D341Med (cell line): ENCODE data around the gene INTS11.
"Not testable (repeated sequence)": the region's sequence is repeated elsewhere in the genome, so short reads cannot be mapped to it uniquely, and the experiment has no call there.

ENCODE experiments used
- DNase-seq: peaks from one replicate; pipeline ENCODE4 v3.0.0; 2012; ENCODE audit warnings: low spot score

The INTS11 gene

DNA sequence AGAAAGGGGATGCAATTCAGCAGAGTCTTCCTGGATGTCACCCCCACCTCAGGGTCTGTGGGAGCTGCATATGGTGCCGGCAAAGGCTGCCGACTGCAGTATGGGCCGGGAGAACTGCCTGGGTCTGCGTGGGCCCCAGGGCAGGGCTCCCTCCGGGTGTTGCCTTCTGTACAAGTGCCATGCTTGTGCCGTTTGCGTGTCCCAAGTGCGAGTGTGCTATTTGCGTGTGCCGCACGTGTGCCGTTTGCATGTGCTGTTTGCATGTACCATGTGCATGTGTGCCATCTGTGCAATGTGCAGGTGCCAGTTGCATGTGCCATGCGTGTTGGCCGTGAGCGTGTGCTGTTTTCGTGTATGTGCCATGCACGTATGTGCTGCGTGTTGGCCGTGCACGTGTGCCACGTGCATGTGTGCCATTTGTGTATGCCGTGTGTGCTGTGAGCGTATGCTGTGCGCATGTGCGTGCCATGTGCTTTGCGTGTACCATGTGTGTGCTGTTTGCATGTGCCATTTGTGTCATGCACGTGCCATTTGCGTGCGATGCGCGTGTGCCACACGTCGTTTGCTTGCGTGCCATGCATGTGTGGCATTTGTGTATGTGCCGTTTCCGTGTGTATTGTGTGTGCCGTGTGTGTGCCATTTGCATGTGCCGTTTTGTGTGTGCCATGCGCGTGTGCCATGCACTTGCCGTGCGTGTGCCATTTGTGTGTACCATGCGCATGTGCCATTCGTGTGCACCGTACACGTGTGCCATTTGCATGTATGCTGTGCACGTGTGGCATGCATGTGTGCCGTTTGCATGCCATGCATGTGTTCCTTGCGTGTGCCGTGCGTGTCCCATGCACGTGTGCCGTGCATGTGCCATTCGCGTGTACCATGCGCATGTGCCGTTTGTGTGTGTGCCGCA lies 5.1 kb upstream of the INTS11 start:
- no peak for DNase-seq

DNA sequence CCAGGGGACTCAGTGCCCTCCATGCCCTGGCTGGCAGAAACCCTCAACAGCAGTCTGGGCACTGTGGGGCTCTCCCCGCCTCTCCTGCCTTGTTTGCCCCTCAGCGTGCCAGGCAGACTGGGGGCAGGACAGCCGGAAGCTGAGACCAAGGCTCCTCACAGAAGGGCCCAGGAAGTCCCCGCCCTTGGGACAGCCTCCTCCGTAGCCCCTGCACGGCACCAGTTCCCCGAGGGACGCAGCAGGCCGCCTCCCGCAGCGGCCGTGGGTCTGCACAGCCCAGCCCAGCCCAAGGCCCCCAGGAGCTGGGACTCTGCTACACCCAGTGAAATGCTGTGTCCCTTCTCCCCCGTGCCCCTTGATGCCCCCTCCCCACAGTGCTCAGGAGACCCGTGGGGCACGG lies 3.8 kb upstream of the INTS11 start:
- DNase-seq = no peak

DNA sequence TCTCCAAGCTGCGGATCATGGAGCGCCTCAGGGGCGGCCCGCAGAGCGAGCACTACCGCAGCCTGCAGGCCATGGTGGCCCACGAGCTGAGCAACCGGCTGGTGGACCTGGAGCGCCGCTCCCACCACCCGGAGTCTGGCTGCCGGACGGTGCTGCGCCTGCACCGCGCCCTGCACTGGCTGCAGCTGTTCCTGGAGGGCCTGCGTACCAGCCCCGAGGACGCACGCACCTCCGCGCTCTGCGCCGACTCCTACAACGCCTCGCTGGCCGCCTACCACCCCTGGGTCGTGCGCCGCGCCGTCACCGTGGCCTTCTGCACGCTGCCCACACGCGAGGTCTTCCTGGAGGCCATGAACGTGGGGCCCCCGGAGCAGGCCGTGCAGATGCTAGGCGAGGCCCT lies 2.8 kb upstream of the INTS11 start:
- no peak for DNase-seq

DNA sequence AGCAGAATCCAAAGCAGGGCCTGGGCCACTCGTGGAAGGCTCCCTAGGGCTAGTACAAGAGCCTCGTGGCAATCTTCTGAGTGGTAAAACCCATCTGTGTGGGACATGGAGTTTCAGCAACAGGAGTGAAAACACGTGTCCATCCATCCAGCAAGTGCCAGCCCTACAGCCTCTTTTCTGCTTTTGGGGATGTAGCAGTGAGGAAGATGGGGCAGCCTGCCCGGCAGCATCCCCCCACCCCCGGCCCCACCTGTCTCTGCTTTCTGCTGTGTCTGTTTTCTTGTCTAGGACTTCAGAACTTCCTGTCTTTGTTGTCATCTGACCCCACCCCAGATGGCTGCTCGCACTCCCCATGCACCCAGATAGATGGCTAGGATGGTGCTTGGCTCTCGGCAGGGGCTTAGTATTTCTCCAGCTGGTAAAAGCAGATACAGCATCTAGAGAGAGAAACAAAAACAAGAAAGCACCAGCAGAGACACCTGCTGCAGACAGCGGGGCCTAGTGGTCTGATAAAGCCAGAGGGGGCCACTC lies 1.7 kb upstream of the INTS11 start:
- no peak for DNase-seq

DNA sequence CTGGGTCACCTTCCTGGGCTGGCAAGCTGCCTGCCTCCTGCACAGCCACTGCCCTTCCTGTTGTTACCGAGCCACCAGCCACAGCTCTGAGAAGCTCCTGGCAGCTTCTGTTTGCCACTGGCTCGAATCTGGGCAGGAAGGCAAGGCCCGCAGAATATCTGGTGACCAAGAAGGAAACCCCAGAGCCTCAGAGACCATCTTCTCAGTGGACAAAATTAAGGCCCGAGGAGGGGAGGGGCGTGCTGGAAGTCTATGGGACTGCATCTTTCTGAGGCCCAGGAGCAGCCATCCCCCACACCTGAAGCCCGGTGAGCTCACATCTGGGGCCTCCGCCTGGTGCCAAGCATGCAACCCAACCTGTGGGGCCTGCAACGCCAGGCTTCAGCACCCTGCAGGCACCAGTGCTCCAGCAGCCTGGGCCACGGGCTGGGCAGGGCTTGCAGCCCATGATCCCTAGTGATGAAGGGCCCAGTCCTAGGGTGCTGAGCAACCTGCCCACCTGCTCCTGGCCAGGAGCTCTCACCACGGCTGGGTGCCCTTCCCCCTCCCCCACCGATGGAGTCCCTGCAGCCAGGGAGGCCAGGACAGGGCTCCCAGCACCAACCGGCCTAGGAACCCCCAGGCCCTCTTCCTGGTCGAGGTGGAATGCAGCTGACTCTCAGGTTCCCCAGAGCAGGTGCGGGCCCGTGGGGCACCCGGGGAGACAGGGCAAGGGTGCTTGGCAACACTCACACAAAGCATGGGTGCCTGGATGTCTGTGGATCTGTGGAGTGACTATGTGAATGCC lies 1.0 kb upstream of the INTS11 start:
- DNase-seq = no peak

DNA sequence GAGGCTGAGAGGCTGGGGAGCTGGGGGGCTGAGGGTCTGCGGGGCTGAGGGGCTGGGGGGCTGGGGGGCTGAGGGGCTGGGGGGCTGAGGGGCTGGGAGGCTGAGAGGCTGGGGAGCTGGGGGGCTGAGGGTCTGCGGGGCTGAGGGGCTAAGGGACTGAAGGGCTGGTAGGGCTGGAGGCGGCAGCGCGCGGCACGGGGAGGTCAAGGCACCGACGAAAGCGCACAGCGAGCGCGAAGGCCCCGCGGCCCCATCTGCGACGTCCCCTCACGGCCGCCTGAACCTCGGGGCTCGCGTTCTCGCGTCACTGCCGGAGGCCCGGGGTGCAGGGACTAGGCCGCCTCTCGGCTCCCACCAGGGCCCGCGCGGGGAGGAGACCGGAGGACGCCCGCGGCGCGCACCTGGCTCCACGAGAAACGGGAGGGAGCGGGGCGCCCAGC lies 356 bp downstream of the INTS11 start:
- no peak for DNase-seq

DNA sequence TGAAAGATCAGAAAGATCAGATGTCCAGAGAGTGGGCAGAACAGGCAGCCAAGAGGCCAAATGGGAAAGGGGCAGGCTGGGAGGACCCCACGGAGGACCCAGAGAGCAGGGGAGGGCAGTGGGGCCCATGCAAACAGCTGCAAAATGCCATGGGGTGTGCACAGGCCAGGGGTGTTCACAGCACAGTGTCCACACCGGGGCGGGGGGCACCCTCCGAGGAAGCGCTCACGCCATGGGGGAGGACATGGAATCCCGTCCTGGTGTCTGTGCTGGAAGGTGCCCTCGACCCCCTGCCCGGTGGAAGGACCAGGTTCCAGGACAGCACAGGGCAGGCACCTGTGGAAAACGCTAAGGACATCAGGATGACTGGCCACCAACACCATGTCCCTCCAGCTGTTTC lies 1.5 kb downstream of the INTS11 start:
- DNase-seq = no peak

DNA sequence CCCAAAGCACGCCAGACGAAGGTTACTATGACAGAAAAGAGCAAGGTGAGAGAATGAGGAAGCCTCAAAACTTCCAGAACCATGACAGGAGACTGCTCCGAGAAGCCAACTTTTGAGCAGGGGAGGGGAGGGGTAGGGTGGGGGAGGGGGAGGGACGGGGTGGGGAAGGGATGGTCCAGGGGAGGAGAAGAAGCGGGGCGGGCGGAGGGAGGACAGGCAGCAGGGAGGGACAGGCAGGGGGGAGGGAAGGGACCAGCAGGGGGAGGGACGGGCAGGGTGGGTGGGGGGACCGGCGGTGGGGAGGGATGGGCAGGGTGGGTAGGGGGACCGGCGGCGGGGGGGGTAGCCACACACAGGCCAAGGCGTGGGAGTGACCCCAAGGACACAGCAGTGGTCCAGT lies 2.0 kb downstream of the INTS11 start:
- DNase-seq = no peak

DNA sequence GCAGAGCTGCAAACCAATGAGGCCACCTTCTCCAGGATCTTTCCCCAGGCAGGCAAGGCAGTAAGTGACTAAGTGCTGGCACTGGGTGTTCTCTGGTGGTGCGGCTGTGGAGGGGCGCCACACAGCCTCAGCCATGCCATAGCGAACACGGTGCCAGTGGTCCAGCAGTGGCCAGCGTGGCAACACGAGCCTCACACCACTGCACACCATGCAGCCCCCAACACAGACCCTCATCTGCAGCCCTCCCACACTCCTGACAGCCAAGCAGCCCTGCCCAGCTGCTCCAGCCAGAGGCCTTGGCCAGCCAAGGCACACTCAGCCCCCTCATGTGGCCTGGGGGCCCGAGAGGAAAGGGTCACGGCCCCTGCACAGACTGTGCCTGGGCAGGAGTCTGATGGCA lies 3.0 kb downstream of the INTS11 start:
- no peak for DNase-seq

DNA sequence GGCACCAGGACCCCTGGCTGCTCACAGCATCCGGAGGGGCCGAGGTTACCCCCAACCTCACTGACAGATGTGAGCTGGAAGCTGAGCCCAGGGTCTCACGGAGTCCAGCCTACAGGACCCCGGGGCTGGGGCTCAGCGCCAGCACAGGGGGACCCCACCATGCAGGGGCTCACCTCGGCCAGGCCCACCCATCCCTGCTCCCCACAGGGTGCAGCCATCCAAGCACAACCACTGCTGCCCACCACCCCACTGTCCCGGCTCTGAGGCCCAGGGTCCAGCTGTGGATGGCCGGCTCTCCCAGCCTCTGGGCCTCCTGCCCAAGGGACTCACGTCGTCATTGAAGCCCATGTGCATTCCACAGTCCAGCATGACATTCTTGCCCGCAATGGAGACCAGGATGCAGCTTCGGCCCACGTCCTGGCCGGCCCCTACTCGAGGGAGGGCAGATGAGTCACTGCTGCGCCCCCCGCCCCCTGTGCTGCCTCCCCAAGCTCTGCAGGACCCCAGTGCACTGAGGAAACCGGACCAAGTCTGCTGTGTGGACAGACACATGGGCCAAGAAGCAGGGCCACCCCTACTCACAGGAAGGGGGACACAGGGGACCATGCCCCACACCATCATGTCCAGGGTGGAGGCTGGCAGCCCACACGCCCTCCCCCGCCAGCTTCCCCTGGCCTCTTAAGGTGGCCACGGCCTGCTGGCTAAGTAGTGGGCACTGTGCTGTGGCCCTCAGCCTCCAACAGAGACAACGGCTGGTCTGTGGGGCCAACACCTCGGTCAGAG lies 3.6 kb downstream of the INTS11 start:
- no peak for DNase-seq

DNA sequence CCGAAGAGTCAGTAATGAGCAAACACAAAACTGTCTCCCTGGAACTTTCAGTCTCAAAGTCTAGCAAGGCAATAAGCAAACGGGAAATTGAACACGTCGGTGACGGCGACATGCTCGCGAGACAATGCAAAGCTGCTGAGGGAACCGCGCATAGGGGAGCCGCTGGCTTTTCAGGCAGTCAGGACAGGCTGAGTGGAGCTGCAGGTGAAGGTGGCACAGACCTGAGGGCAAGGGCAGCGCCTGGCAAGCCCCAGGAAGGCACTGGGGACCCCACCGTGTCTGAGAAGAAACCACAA lies 4.9 kb downstream of the INTS11 start:
- DNase-seq = no peak

DNA sequence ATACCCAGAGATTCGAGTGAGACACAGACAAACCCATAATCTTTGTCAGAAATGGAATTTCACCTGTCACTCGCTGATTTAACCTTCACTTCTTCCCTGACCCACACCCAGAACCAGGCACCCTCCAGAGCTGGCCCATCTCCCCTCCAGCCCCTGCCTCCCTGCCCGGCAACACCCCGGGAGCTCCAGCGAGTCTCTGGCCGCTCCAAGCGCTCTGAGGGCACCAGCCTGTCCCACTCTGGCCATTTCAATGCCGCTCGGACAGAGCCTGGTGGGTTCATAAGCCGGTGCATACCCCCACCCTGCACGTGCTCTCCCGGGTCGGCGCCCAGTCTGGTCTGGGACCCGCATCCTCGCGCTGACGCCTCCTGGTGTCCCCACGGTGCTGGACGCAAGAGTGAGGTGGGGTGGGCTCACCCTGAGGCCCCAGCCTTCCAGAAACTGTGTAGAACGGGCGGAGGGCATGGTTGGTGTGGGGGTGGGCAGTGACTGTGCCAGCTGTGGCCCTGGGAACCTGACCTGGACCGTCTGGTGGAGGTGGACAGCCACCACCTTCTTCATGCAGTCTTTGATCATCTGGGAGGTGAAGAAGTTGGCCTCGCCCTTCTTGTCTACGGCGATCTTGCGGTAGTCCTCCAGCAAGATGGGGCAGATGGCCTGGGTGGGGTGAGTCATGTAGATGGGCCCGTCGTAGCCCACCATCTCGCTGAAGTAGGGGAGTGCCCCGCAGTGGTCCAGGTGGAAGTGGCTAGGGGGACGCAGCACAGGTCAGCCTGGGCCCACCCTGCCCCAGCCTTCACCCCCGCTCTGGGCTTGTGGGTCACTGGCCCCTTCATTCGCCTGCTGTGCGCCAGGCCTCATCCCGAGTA lies 5.4 kb downstream of the INTS11 start:
- no peak for DNase-seq

DNA sequence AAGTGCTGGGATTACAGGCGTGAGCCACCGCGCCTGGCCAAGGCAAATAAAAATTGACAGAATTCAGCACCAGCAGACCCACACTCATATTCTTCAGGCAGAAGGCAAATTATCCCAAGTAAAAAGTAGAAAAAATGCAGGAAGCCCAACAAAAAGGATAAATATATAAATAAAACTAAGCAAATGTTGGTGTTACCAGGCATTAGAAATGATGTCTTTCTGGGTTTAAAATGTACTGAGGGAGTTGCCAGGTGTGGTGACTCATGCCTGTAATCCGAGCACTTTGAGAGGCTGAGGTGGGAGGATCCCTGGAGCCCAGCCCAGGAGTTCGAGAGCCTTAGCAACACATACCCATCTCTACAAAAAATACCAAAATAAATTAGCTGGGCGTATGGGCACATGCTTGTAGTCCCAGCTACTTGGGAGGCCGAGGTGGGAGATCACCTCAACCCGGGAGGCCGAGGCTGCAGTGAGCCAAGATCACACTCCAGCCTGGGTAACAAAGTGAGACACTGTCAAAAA lies 6.3 kb downstream of the INTS11 start:
- DNase-seq = no peak

DNA sequence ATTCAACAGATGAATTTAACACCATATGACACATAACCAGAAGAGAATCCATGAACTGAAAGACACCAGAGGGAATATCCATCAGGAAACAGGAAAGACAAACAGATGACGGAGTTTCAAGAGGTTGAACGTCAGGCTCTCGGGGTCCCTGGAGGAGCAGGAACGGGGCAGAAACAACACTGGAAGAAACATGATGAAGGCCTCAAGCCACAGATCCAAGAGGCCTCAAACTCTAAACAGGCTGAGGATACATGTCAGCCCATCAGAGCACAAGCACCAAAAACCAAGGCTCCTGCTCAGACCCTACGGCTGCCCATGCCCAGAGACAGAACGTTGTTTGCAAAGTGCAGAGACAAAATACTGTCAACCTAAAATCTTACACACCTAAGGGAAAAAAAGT lies 7.0 kb downstream of the INTS11 start:
- DNase-seq = no peak

DNA sequence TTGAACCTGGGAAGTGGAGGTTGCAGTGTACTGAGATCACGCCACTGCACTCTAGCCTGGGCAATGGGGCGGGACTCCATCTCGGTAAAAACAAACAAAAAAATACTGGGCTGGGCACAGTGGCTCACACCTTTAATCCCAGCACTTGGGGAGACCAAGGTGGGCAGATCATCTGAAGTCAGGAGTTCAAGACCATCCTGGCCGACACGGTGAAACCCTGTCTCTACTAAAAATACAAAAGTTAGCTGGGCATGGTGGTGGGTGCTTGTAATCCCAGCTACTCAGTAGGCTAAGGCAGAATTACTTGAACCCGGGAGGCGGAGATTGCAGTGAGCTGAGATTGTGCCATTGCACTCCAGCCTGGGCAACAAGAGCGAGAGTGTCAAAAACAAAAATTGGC lies 8.3 kb downstream of the INTS11 start:
- DNase-seq = not testable (repeated sequence)

DNA sequence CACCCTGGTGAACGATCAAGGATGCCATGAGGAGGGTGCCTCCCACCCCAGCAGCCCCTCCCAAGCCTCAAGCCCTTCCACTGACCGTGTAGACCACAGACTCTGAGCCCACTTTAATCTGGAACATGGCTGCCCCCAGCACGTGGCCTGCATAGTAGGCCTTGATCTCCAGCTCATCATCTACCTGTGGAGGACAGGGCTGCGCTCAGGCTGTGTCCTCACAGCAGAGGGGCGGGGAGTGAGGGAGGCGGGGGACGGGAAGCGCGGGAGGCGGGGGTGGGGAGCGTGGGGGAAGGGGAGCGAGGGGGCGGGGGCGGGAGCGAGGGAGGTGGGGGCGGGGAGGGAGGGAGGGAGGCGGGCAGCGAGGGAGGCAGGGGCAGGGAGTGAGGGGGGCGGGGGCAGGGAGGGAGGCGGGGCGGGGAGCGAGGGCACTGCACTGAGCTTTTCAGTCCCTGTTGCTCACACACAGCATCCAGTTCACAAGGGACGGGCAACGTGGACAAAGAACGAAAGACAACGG lies 9.0 kb downstream of the INTS11 start:
- DNase-seq = no peak

DNA sequence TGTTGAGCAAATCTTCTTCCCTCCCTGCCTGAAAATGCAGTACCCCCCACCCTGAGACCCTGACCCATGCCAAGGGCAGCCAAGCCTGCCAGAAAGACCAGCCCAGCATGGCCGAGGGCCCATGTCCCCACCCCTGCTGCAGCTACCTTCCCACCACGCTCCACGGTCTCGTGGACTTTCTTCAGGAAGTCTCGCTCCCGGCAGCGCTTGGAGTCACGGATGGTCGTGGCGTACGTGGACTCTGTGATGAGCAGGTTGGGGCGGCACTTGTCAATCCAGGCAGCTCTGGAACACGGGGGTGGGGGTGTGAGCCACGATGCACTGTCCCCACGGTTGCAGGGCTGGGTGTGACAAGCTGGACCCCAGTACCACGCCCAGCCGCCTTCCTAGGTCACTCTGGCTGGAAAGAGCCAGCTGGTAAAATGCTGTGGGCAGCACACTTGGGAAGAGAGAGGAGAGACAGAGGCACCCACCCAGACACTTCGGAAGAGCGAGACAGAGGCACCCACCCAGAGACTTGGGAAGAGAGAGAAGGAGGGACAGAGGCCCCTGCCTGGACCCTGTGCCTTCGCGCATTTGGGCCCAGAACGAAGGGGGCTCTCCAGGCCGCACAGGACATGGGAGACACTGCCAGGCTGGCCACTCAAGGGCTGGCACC lies 9.7 kb downstream of the INTS11 start:
- no peak for DNase-seq

DNA sequence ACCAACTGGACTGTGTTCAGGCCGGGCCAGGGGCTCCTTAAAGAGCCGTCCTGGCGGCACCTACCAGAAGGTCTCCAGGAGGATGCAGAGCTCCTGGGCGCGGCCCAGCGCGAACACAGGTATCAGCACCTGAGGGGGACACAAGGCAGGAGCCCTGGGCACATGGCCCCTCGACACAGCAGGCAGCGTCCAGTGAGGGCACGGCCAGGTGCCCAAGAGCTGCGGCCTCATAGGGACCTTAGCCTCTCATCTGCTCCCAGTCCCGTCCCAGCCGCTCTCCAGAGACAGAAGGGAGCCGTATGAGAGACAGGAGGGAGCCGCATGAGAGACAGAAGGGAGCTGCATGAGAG lies 10.2 kb downstream of the INTS11 start:
- DNase-seq = no peak

DNA sequence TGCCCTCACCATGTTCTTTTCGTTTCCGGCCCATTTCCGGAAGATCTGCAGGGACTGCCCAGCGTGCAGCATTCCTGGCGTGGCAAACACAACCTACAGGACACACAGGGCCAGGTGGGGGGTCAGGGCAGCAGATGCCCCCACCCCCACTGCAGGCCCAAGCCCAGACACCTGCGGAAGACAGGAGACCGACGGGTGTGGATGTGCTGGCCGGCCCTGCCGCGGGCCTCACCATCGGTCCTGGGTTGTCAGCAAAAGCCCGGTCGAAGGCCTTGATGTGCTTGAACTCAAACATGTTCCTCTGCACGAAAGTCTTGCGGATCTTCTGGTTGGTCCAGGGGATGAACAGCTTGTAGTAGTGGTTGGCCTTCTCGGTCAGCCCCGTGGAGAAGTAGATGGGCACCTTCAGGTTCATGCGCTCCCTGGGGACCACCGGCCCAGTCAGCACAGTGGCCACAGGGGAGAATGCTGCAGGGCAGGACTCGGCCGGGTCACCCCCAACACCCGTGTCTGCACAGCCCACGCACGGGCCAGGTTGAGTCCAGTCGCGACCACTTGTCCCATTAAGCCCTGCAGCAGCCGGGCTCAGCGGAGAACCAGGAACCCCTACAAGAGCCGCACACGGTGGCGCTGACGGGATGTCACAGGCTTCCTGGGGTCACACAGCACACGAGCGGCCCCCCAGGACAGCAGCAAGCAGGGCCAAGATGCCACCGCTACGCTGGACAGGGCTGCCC lies 10.8 kb downstream of the INTS11 start:
- DNase-seq = no peak
